Measurements from ENCODE around the gene C1QTNF1. TPM values are rescaled to one million over a fixed set of nuclear protein-coding genes. Genes with fewer than 3 reads are reported as not detected.

Gene C1QTNF1
- total and polyA plus RNA-seq, 9 of the 15 experiments (the other 6 are each of a cell fraction or from before 2014, with no cell fraction given) = 0.09 TPM; not detected in 8

DNA sequence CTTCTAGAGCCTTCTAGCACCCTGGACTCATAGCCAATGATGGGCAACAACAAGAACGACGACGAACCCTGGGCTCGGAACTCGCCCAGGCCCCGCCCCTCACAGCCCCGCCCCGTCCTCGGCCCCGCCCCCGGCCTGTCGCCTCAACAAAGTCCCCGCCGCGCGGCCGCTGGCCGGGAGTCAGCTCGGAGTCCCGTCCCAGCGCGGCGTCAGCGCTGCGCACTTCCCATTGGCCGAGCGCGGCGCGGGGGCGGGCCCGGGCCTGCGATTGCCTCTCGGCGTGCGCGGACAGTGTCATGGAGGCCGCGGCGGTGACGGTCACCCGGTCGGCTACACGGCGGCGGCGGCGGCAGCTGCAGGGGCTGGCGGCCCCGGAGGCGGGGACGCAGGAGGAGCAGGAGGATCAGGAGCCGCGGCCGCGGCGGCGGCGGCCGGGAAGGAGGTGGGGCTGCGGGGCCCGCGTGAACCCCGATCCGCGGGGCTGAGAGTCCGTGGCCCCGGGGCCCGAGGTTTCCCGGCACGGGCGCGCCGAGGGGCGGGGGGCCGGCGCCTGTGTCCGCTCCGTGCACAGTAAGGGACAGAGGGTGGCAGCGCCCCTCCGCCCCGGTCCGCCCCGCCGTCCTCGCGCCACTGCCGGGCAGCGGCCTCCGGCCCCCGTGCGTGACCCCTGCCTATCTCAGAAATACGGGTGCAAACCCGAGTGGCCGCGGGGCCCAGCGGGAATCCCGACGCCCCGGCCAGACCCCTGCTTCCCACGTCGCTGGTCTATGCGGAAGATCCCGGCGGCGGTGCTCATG lies 50.9 kb downstream of the C1QTNF1 start, which contains the start of gene ENGASE (continued):
- peak; percentile 51; the same call in 1 of the 2 replicates for TF ChIP-seq KLF13 (tag; IDR thresholded peaks at IDR 0.05; ENCODE audit: borderline replicate concordance, low read depth)
- TF ChIP-seq RAD21 (CRISPR knock-in tag; conservative IDR thresholded peaks at IDR 0.05 in 1 of 2, IDR thresholded peaks at IDR 0.05 in 1 of 2) = no peak
- TF ChIP-seq SMARCA4 (IDR thresholded peaks at IDR 0.05) = no peak
- TF ChIP-seq HCFC1 (IDR thresholded peaks at IDR 0.05; ENCODE audit: low read depth, low read length) = peak; percentile 25; the same call in 1 of the 2 replicates
- no peak for TF ChIP-seq TAF7 (tag; IDR thresholded peaks at IDR 0.05)
- peak; percentile 89 for TF ChIP-seq ZFX (CRISPR knock-in tag; IDR thresholded peaks at IDR 0.05)
- TF ChIP-seq, protein P1, sequence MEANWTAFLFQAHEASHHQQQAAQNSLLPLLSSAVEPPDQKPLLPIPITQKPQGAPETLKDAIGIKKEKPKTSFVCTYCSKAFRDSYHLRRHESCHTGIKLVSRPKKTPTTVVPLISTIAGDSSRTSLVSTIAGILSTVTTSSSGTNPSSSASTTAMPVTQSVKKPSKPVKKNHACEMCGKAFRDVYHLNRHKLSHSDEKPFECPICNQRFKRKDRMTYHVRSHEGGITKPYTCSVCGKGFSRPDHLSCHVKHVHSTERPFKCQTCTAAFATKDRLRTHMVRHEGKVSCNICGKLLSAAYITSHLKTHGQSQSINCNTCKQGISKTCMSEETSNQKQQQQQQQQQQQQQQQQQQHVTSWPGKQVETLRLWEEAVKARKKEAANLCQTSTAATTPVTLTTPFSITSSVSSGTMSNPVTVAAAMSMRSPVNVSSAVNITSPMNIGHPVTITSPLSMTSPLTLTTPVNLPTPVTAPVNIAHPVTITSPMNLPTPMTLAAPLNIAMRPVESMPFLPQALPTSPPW (CRISPR knock-in tag; IDR thresholded peaks at IDR 0.05) = peak; percentile 26; the same call in 1 of the 2 replicates
- TF ChIP-seq MTA3 (IDR thresholded peaks at IDR 0.05; ENCODE audit: borderline replicate concordance) = peak; percentile 43; the same call in 1 of the 2 replicates
- peak; percentile 93 for TF ChIP-seq TAF1 (IDR thresholded peaks at IDR 0.05; ENCODE audit: control insufficient read depth, extremely low read depth, insufficient read depth, low read length, severe bottlenecking)
- TF ChIP-seq POLR2AphosphoS5 (IDR thresholded peaks at IDR 0.05; ENCODE audit: control insufficient read depth, insufficient read depth, low read depth, low read length) = peak; percentile 55; the same call in 1 of the 2 replicates
- no peak for TF ChIP-seq ZNF124 (CRISPR knock-in tag; IDR thresholded peaks at IDR 0.05)

All from K562 (cell line).